SU-DHL-6 (cell line): ENCODE results near the gene C4BPB.

Experiments used
- CTCF ChIP-seq: fragments of 200-600 bp; sonication (generic); IDR thresholded peaks from one replicate; pipeline ENCODE4 v1.5.1; 2017; ENCODE audit warnings: antibody characterized with exemption, mild to moderate bottlenecking, low read length, moderate library complexity; ENCODE audit not compliant: insufficient read depth, poor library complexity, severe bottlenecking
- EZH2phosphoT487 ChIP-seq: fragments of 200-600 bp; sonication (generic), shearing (Covaris generic); conservative IDR thresholded peaks from 2 replicates; pipeline ENCODE4 v1.6.1; 2018; ENCODE audit warnings: mild to moderate bottlenecking, antibody characterized with exemption, low read length, moderate library complexity, mixed read lengths

GRCh38 chr1:207069061-207069460, 19.6 kb upstream of the C4BPB start:
- TF ChIP-seq CTCF (no peak), EZH2phosphoT487 (no peak)
